Type B pancreatic cell (in vitro differentiated cells): ENCODE measurements around the gene MAP7D2. TPM values are rescaled to one million over a fixed set of nuclear protein-coding genes. Genes with fewer than 3 reads are reported as not detected.

Source experiments
- DNase-seq: peaks from one replicate; pipeline ENCODE4 v3.0.0; 2021; ENCODE audit warnings: mixed read lengths; ENCODE audit not compliant: unreplicated experiment; ENCODE audit errors: extremely low spot score
- H3K27ac Mint-ChIP-seq: 2 replicates; pipeline ENCODE4 v1.8.0; 2021; ENCODE audit warnings: mild to moderate bottlenecking, mixed read lengths
- H3K27me3 Mint-ChIP-seq: 2 replicates; pipeline ENCODE4 v1.8.0; 2021; ENCODE audit warnings: mixed read lengths
- H3K36me3 Mint-ChIP-seq: 2 replicates; pipeline ENCODE4 v1.8.0; 2021; ENCODE audit warnings: mixed read lengths
- H3K4me1 Mint-ChIP-seq: one replicate; pipeline ENCODE4 v1.8.0; 2021; ENCODE audit warnings: mixed read lengths; ENCODE audit not compliant: unreplicated experiment
- H3K4me3 Mint-ChIP-seq: 2 replicates; pipeline ENCODE4 v1.8.0; 2021; ENCODE audit warnings: mild to moderate bottlenecking, mixed read lengths
- H3K9me3 Mint-ChIP-seq: 2 replicates; pipeline ENCODE4 v1.8.0; 2021; ENCODE audit warnings: mixed read lengths
- total RNA-seq: library from RNA; stranded (reverse); gene quantifications from 2 replicates; pipeline ENCODE4 v1.2.1, GENCODE V29; 2021; ENCODE audit warnings: low replicate concordance
- TF ChIP-seq, protein P1 (sequence below): fragments of 200-600 bp; sonication (generic); conservative IDR thresholded peaks from 2 replicates; pipeline ENCODE4 v1.5.0; 2021; ENCODE audit warnings: antibody characterized with exemption, mild to moderate bottlenecking

The MAP7D2 gene
- total RNA-seq, 1 donor from 2014 or later = 2.0 TPM

DNA sequence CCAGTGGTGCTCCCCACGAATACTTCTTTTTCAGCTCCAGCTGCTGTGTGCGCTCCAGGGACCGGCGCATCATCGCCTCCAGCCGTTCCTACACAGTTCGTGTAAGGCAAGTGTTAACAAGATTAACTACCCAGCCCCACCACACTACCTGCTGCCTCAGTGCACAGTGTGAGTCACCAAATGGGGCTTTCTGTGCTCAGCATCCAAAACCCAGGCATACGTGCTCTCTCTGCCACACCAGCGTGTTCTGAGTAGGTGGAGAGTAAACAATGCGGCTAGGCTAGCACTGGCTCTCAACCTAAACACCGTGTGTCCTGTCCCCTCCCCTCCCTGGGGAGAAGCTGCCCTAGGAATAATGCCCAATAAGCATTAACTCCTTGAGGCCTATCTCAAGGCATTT, 60.0 kb downstream of the MAP7D2 start:
- DNase-seq = no peak
- H3K4me3 Mint-ChIP-seq = no peak overlapping the region
- H3K9me3 Mint-ChIP-seq = no peaks in the 10 kb centered on the region
- H3K36me3 Mint-ChIP-seq = no peaks in the 10 kb centered on the region
- H3K27me3 Mint-ChIP-seq = peaks cover 3% of the 10 kb centered on the region
- H3K4me1 Mint-ChIP-seq = no peaks in the 10 kb centered on the region
- TF ChIP-seq, protein P1, sequence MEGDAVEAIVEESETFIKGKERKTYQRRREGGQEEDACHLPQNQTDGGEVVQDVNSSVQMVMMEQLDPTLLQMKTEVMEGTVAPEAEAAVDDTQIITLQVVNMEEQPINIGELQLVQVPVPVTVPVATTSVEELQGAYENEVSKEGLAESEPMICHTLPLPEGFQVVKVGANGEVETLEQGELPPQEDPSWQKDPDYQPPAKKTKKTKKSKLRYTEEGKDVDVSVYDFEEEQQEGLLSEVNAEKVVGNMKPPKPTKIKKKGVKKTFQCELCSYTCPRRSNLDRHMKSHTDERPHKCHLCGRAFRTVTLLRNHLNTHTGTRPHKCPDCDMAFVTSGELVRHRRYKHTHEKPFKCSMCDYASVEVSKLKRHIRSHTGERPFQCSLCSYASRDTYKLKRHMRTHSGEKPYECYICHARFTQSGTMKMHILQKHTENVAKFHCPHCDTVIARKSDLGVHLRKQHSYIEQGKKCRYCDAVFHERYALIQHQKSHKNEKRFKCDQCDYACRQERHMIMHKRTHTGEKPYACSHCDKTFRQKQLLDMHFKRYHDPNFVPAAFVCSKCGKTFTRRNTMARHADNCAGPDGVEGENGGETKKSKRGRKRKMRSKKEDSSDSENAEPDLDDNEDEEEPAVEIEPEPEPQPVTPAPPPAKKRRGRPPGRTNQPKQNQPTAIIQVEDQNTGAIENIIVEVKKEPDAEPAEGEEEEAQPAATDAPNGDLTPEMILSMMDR = no peak
- no peak overlapping the region for H3K27ac Mint-ChIP-seq

DNA sequence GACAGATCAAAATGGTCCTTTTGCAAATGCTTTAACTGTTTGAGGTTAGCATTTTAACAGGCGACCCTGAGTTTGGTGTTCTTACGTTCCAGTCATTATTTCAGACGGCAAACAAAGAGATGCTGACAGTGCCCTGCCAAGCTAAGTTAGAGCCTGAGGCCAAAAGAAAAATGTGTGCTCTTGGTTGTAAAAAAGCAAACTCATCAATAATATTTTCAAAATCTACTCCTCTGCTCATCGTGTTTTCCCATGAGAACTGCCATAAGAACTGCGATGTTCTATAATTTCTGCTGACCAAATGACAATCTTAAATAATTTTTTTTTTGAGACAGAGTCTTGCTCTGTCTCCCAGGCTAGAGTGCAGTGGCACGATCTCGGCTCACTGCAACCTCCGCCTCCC, 63.2 kb downstream of the MAP7D2 start:
- peaks cover 3% of the 10 kb centered on the region for H3K27me3 Mint-ChIP-seq
- no peaks in the 10 kb centered on the region for H3K9me3 Mint-ChIP-seq
- H3K4me3 Mint-ChIP-seq = no peak overlapping the region
- DNase-seq = no peak
- H3K27ac Mint-ChIP-seq = no peak overlapping the region
- TF ChIP-seq, protein P1 = no peak
- no peaks in the 10 kb centered on the region for H3K4me1 Mint-ChIP-seq
- H3K36me3 Mint-ChIP-seq = no peaks in the 10 kb centered on the region

DNA sequence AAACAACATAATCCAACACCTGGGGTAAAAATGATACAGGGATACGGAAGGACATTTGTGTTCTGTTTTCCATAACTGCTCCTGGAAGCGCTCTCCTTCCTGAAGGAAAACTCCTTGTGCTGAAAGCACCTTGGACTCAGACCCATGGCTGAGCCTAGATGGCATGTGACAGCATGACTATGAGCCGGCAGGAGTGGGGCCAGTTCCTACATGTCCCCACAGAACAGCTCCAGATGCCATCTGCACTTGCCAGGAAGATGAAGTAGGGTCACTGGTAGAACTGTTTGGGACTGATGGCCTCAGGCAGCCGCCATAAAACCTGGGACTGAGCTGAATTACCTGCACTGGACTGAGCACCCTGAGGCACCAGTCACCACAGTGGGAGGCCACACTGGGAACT, 69.8 kb downstream of the MAP7D2 start:
- Mint-ChIP-seq H3K27me3 (no peaks in the 10 kb centered on the region), H3K27ac (no peak overlapping the region), H3K4me1 (no peaks in the 10 kb centered on the region), H3K36me3 (no peaks in the 10 kb centered on the region), H3K9me3 (no peaks in the 10 kb centered on the region), H3K4me3 (no peak overlapping the region)
- no peak for DNase-seq
- TF ChIP-seq, protein P1 = no peak

DNA sequence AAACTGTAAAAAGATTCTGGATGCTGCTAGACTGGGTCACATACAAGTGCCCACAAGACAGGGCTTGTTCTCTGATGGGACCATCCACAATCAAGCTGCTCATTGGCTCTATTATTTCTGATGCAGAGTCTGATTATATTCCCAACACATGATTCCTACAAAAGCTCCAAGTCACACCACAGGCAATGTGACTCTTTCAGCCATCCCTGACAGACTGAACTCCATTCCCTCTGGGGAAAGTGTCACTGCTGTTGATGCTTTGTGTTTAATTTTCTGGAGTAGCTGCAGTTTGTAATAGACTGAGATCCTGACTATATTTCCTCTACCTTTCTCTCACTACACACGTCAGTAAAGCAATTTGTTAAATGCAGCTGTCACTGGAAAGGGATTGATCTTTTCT, 70.5 kb downstream of the MAP7D2 start:
- DNase-seq = no peak
- Mint-ChIP-seq H3K36me3 (no peaks in the 10 kb centered on the region), H3K27ac (no peak overlapping the region), H3K9me3 (no peaks in the 10 kb centered on the region), H3K4me1 (no peaks in the 10 kb centered on the region), H3K27me3 (no peaks in the 10 kb centered on the region), H3K4me3 (no peak overlapping the region)
- TF ChIP-seq, protein P1 = no peak

DNA sequence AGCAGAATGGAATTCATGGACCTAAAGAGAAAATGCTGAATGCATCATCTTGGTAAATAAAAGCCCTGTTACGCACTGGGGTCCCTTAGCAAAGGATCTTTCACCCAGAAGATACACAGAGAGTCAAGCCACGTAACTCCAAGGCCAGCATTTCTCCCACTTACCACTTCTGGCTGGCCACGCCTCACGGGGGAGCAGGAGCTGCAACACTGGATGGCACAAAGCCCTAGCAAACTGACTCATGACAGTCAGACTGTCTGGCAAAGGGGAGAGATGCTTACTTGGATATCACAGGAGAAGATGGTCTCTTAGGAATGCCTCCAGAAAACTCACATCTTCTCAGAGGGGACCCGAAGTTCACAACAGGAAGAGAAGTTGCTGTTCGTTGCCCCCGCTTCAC, 74.5 kb downstream of the MAP7D2 start:
- Mint-ChIP-seq H3K27ac (no peak overlapping the region), H3K9me3 (no peaks in the 10 kb centered on the region), H3K4me3 (no peak overlapping the region), H3K36me3 (no peaks in the 10 kb centered on the region), H3K4me1 (no peaks in the 10 kb centered on the region), H3K27me3 (no peaks in the 10 kb centered on the region)
- TF ChIP-seq, protein P1 = no peak
- no peak for DNase-seq

DNA sequence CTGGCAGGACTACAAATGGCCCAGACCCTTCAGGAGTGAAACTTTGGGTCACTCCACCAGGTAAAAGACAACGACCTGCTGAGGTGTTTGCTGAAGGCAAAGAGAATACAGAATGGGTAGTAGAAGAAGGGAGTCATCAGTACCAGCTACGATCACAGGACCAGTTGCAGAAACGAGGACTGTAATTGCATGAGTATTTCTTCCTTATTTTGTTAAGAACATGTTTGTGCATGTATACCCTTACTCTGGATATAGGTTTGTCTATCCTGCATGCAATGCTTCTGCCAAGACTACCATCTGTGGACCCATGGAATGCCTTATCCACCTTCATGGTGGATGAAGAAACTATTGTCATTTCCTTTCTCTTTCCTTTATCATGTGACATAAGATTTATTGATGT, 77.7 kb downstream of the MAP7D2 start:
- no peak for DNase-seq
- Mint-ChIP-seq H3K4me3 (no peak overlapping the region), H3K9me3 (no peaks in the 10 kb centered on the region), H3K4me1 (no peaks in the 10 kb centered on the region), H3K27ac (no peak overlapping the region), H3K36me3 (no peaks in the 10 kb centered on the region), H3K27me3 (no peaks in the 10 kb centered on the region)
- TF ChIP-seq, protein P1 = no peak
